Lower leg skin (tissue), 4 donors: ENCODE measurements around the gene TEX26. TPM values are rescaled to one million over a fixed set of nuclear protein-coding genes. Genes with fewer than 3 reads are reported as not detected.

Source experiments
- DNase-seq, 2 donors: peaks; one replicate each; pipeline ENCODE4 v3.0.0-alpha.2; 2019; ENCODE audit warnings: low spot score in 2 of 2
- H3K4me3 ChIP-seq: fragments of 200-600 bp; sonication (generic); 2 replicates; pipeline ENCODE4 v1.5.1; 2017; ENCODE audit warnings: mild to moderate bottlenecking, low read depth; ENCODE audit not compliant: poor library complexity, severe bottlenecking
- POLR2A ChIP-seq, 2 donors: fragments of 450-650 bp; IDR thresholded peaks; one replicate each; pipeline ENCODE4 v1.6.1; 2016 to 2017; ENCODE audit warnings: antibody characterized with exemption in 2 of 2, mild to moderate bottlenecking in 1 of 2, moderate library complexity in 1 of 2
- WGBS, 2 donors: methylation state at CpG; one replicate each; pipeline ENCODE4 v1.1.5; 2018; 5-methylcytosine and 5-hydroxymethylcytosine counted together
- intact Hi-C: fragments of 100-400 bp; cut with DNase I; formaldehyde crosslinking; loops from one replicate; pipeline ENCODE4 v1.15.0; 2023; ENCODE audit warnings: low total_unique reads
- total RNA-seq, 4 donors: library from RNA; depleted of rRNA; stranded (reverse); fragments of >200 nt; gene quantifications; one replicate each; pipeline ENCODE4 v1.1.0, GENCODE V29; 2016
- TF ChIP-seq, protein P1 (sequence below), 3 donors: fragments of 450-650 bp; IDR thresholded peaks; one replicate each; pipeline ENCODE4 v1.5.1; 2016; ENCODE audit warnings: antibody characterized with exemption in 3 of 3, mild to moderate bottlenecking in 3 of 3, moderate library complexity in 2 of 3

Gene TEX26
- total RNA-seq, 4 donors from 2014 or later = not detected

- no peak for TF ChIP-seq POLR2A (IDR thresholded peaks at IDR 0.05)
- TF ChIP-seq, protein P1, sequence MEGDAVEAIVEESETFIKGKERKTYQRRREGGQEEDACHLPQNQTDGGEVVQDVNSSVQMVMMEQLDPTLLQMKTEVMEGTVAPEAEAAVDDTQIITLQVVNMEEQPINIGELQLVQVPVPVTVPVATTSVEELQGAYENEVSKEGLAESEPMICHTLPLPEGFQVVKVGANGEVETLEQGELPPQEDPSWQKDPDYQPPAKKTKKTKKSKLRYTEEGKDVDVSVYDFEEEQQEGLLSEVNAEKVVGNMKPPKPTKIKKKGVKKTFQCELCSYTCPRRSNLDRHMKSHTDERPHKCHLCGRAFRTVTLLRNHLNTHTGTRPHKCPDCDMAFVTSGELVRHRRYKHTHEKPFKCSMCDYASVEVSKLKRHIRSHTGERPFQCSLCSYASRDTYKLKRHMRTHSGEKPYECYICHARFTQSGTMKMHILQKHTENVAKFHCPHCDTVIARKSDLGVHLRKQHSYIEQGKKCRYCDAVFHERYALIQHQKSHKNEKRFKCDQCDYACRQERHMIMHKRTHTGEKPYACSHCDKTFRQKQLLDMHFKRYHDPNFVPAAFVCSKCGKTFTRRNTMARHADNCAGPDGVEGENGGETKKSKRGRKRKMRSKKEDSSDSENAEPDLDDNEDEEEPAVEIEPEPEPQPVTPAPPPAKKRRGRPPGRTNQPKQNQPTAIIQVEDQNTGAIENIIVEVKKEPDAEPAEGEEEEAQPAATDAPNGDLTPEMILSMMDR (IDR thresholded peaks at IDR 0.05) = no peak
- intact Hi-C loops = no loop called here
- 74 to 77% methylated on average over 2 of the region's 2 CpGs for WGBS, 2 donors
- no peak overlapping the region for H3K4me3 ChIP-seq
- no peak for DNase-seq
Measured at GRCh38 chr13:31001647-31002046, 69.2 kb downstream of the TEX26 start.

- no peak for TF ChIP-seq POLR2A (IDR thresholded peaks at IDR 0.05)
- TF ChIP-seq, protein P1 (IDR thresholded peaks at IDR 0.05) = no peak
- no peak overlapping the region for H3K4me3 ChIP-seq
- DNase-seq = no peak
- intact Hi-C loops = no loop called here
- 90 to 94% methylated on average over 22 to 23 of the region's 23 CpGs for WGBS, 2 donors
Measured at GRCh38 chr13:31005066-31005465, 72.6 kb downstream of the TEX26 start.

DNA sequence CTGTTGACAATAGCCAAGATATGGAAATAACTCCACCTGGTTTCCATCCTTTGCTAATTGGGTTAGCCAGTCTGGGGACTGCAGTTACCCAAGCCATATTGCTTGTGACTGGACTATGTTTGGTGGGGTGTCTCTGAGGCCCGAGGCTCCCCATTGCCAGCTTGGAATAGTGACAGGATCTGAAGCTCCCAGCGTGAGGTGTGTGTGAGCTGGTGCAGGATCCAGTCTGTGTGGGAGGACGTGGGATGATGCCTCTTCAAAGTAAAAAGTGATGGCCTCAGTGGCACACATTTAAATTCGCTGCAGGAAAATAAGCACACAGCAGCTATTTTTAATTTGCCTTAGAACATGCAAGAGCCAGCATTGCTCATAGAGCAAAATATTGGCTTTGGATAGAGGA, 75.0 kb downstream of the TEX26 start:
- DNase-seq = no peak
- WGBS, 2 donors = 72 to 79% methylated on average over 4 of the region's 4 CpGs
- no peak for TF ChIP-seq POLR2A (IDR thresholded peaks at IDR 0.05)
- TF ChIP-seq, protein P1 (IDR thresholded peaks at IDR 0.05) = no peak
- H3K4me3 ChIP-seq = no peak overlapping the region
- intact Hi-C loops = no loop called here

- TF ChIP-seq, protein P1 (IDR thresholded peaks at IDR 0.05) = no peak
- TF ChIP-seq POLR2A (IDR thresholded peaks at IDR 0.05) = no peak
- DNase-seq = no peak
- H3K4me3 ChIP-seq = no peak overlapping the region
- intact Hi-C loops = no loop called here
- WGBS, 2 donors = 80 to 88% methylated on average over 7 of the region's 7 CpGs
Measured at GRCh38 chr13:31008400-31009115, 76.1 kb downstream of the TEX26 start.

GRCh38 chr13:31009166-31009565, 76.7 kb downstream of the TEX26 start:
- TF ChIP-seq POLR2A (IDR thresholded peaks at IDR 0.05) = no peak
- TF ChIP-seq, protein P1 (IDR thresholded peaks at IDR 0.05) = no peak
- intact Hi-C loops = no loop called here
- 47 to 56% methylated on average over 5 of the region's 5 CpGs for WGBS, 2 donors
- no peak for DNase-seq
- no peak overlapping the region for H3K4me3 ChIP-seq

DNA sequence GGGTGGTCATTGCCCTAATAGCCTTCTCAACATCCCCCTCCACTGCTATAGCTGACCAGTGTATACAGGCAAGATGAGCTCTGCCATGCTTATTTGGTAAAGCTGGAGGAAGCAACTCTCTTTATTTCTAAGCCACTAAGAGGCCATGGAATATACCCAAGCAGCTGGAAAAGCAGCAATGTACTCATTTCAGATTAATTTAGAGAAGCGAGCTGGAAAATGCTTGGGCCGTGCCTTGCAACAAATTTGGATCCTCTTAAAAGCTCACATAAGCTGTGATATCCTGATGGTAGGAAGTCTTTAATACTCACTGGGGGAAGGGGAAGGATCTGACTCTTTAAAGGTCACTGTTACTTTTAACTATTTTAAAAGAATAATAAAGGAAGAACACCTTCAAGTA, 77.8 kb downstream of the TEX26 start:
- DNase-seq = no peak
- no peak for TF ChIP-seq POLR2A (IDR thresholded peaks at IDR 0.05)
- TF ChIP-seq, protein P1 (IDR thresholded peaks at IDR 0.05) = no peak
- 97 to 99% methylated on average over 2 of the region's 2 CpGs for WGBS, 2 donors
- no peak overlapping the region for H3K4me3 ChIP-seq
- intact Hi-C loops = no loop called here
